PC-9 (cell line): ENCODE data around the gene ITGAD. TPM values are rescaled to one million over a fixed set of nuclear protein-coding genes. Genes with fewer than 3 reads are reported as not detected.

ENCODE experiments used
- BruUV-seq: library from RNA; stranded (reverse); fragments of 400-500 nt; replicated peaks from 2 replicates; lab custom pipeline; 2021; lab: Mats Ljungman, UMichigan
- CTCF ChIA-PET: fragments of 300-600 bp; sonication (Branson Sonifier 250); formaldehyde crosslinking; loops from one replicate; lab custom pipeline; 2022; ENCODE audit warnings: antibody characterized with exemption; lab: Charles Lee
- POLR2A ChIA-PET: fragments of 300-600 bp; sonication (Branson Sonifier 250); formaldehyde crosslinking; loops from one replicate; lab custom pipeline; 2022; ENCODE audit warnings: antibody characterized with exemption; ENCODE audit not compliant: unreplicated experiment; lab: Charles Lee
- DNase-seq, 2 experiments: peaks; one replicate each; pipeline versions ENCODE4 v3.0.0 to v3.0.0-alpha.2; 2015 to 2022; ENCODE audit warnings: mixed read lengths in 1 of 2
- H2AFZ ChIP-seq: fragments of 200-600 bp; sonication (generic); 2 replicates; pipeline ENCODE4 v1.8.1; 2017; ENCODE audit warnings: antibody characterized with exemption
- H3F3A ChIP-seq: fragments of 200-600 bp; sonication (generic); 2 replicates; pipeline ENCODE4 v1.8.1; 2017; ENCODE audit warnings: antibody characterized with exemption, mild to moderate bottlenecking, low read depth; ENCODE audit not compliant: insufficient read depth
- H3K27ac ChIP-seq: fragments of 200-600 bp; sonication (generic); 2 replicates; pipeline ENCODE4 v1.6.1; 2016; ENCODE audit warnings: mixed run types
- H3K27me3 ChIP-seq: fragments of 200-600 bp; sonication (generic); 2 replicates; pipeline ENCODE4 v1.6.1; 2016; ENCODE audit warnings: low read depth, mixed run types; ENCODE audit not compliant: insufficient read depth
- H3K36me3 ChIP-seq: fragments of 200-600 bp; sonication (generic); 2 replicates; pipeline ENCODE4 v1.6.1; 2016; ENCODE audit warnings: low read depth, mixed run types
- H3K4me1 ChIP-seq: fragments of 200-600 bp; sonication (generic); replicated peaks from 2 replicates; pipeline ENCODE4 v1.6.1; 2016; ENCODE audit warnings: mixed run types; ENCODE audit not compliant: insufficient read depth
- H3K4me2 ChIP-seq: fragments of 200-600 bp; sonication (generic); 2 replicates; pipeline ENCODE4 v1.6.1; 2017; ENCODE audit warnings: mixed run types
- H3K4me3 ChIP-seq: fragments of 200-600 bp; sonication (generic); 2 replicates; pipeline ENCODE4 v1.6.1; 2016; ENCODE audit warnings: mixed run types
- H3K79me2 ChIP-seq: fragments of 200-600 bp; sonication (generic); 2 replicates; pipeline ENCODE4 v1.6.1; 2017; ENCODE audit warnings: low read depth, mixed run types
- H3K9me2 ChIP-seq: fragments of 200-600 bp; sonication (generic); 2 replicates; pipeline ENCODE4 v1.8.1; 2017; ENCODE audit warnings: mild to moderate bottlenecking; ENCODE audit not compliant: insufficient read depth
- H3K9me3 ChIP-seq: fragments of 200-600 bp; sonication (generic); 2 replicates; pipeline ENCODE4 v1.8.1; 2016; ENCODE audit warnings: low read depth; ENCODE audit not compliant: insufficient read depth
- H4K20me1 ChIP-seq: fragments of 200-600 bp; sonication (generic); 2 replicates; pipeline ENCODE4 v1.8.1; 2017; ENCODE audit not compliant: insufficient read depth
- CTCF ChIP-seq: fragments of 200-600 bp; sonication (generic); conservative IDR thresholded peaks from 2 replicates; pipeline ENCODE4 v1.6.1; 2017; ENCODE audit warnings: mixed run types, antibody characterized with exemption, mild to moderate bottlenecking, moderate library complexity
- EZH2 ChIP-seq: fragments of 200-600 bp; sonication (generic); IDR thresholded peaks from 2 replicates; pipeline ENCODE4 v1.8.0; 2017; ENCODE audit warnings: antibody characterized with exemption, low read depth
- intact Hi-C: fragments of 100-400 bp; cut with micrococcal nuclease; formaldehyde crosslinking; loops from one replicate; pipeline ENCODE4 v1.10.0; 2022; ENCODE audit not compliant: unreplicated experiment
- total RNA-seq: library from RNA; stranded (reverse); gene quantifications from 2 replicates; pipeline ENCODE4 v1.2.3, GENCODE V29; 2021

ITGAD gene
- total RNA-seq, 1 experiment from 2014 or later, result not detected

GRCh38 chr16:31423241-31423640 is 30.1 kb downstream of the ITGAD start:
- no TSS peak for BruUV-seq
- Histone ChIP-seq H3K79me2 (no peaks in the 10 kb centered on the region), H3K27me3 (peaks cover 49% of the 10 kb centered on the region), H3K9me2 (no peaks in the 10 kb centered on the region), H3K9me3 (no peaks in the 10 kb centered on the region), H4K20me1 (no peaks in the 10 kb centered on the region), H3F3A (no peaks in the 10 kb centered on the region), H2AFZ (no peak overlapping the region), H3K36me3 (no peaks in the 10 kb centered on the region), H3K4me3 (no peak overlapping the region), H3K4me2 (no peak overlapping the region), H3K4me1 (no peaks in the 10 kb centered on the region), H3K27ac (no peak overlapping the region)
- ChIA-PET CTCF (no interaction called here), POLR2A (no interaction called here)
- intact Hi-C loops, result no loop called here
- no peak for TF ChIP-seq EZH2
- TF ChIP-seq CTCF, result no peak
- DNase-seq, result no peak

GRCh38 chr16:31423801-31424200 is 30.7 kb downstream of the ITGAD start:
- Histone ChIP-seq H3K36me3 (no peaks in the 10 kb centered on the region), H3K4me3 (no peak overlapping the region), H3K9me2 (no peaks in the 10 kb centered on the region), H3K27me3 (peaks cover 49% of the 10 kb centered on the region), H3K9me3 (no peaks in the 10 kb centered on the region), H3K4me2 (no peak overlapping the region), H3K79me2 (no peaks in the 10 kb centered on the region), H3F3A (no peaks in the 10 kb centered on the region), H3K27ac (no peak overlapping the region), H2AFZ (no peak overlapping the region), H4K20me1 (no peaks in the 10 kb centered on the region), H3K4me1 (no peaks in the 10 kb centered on the region)
- TF ChIP-seq CTCF (no peak), EZH2 (no peak)
- no TSS peak for BruUV-seq
- intact Hi-C loops, result no loop called here
- ChIA-PET POLR2A (no interaction called here), CTCF (no interaction called here)
- DNase-seq, result no peak

GRCh38 chr16:31427441-31428278 is 34.5 kb downstream of the ITGAD start:
- H3K27ac ChIP-seq, result no peak overlapping the region
- no peak for DNase-seq
- H4K20me1 ChIP-seq, result no peaks in the 10 kb centered on the region
- no peaks in the 10 kb centered on the region for H3K36me3 ChIP-seq
- H3K4me2 ChIP-seq, result no peak overlapping the region
- H2AFZ ChIP-seq, result no peak overlapping the region
- H3F3A ChIP-seq, result no peaks in the 10 kb centered on the region
- no peak overlapping the region for H3K4me3 ChIP-seq
- no TSS peak for BruUV-seq
- no peak for TF ChIP-seq EZH2
- no peak for TF ChIP-seq CTCF
- CTCF ChIA-PET, result no interaction called here
- no peaks in the 10 kb centered on the region for H3K9me2 ChIP-seq
- intact Hi-C loops, result no loop called here
- no peaks in the 10 kb centered on the region for H3K4me1 ChIP-seq
- no peaks in the 10 kb centered on the region for H3K9me3 ChIP-seq
- H3K79me2 ChIP-seq, result no peaks in the 10 kb centered on the region
- POLR2A ChIA-PET, result no interaction called here
- peaks cover 30% of the 10 kb centered on the region for H3K27me3 ChIP-seq
